ENCODE measurements around the gene PTPN23.

GRCh38 chr3:47412453-47412756 lies 31.6 kb downstream of the PTPN23 start:
- TF ChIP-seq CTCF (conservative IDR thresholded peaks at IDR 0.05; ENCODE audit: low read length): no peak
- no peak for TF ChIP-seq EZH2phosphoT487 (IDR thresholded peaks at IDR 0.05; ENCODE audit: borderline replicate concordance)
